Gastrocnemius medialis (tissue), 4 donors: ENCODE data around the gene COPS9. TPM values are rescaled to one million over a fixed set of nuclear protein-coding genes. Genes with fewer than 3 reads are reported as not detected.

Experiments
- ATAC-seq, 2 donors: fragments of 150-250 bp; one replicate each; pipeline ENCODE4 v1.9.1; 2016
- DNase-seq, 2 donors: peaks; one replicate each; pipeline ENCODE4 v3.0.0-alpha.2; 2019
- H3K27ac ChIP-seq, 4 donors: fragments of 200-600 bp; sonication (generic); 1 replicate in 1 of 4; 2 replicates in 3 of 4; pipeline ENCODE4 v1.5.1; 2016 to 2018; ENCODE audit warnings: mild to moderate bottlenecking in 2 of 4, moderate library complexity in 1 of 4
- H3K27me3 ChIP-seq, 3 donors: fragments of 200-600 bp; sonication (generic) in 2 of 3; 1 replicate in 1 of 3; 2 replicates in 2 of 3; pipeline versions ENCODE4 v1.5.1 to v1.6.0; 2016 to 2019; ENCODE audit warnings: mild to moderate bottlenecking in 1 of 3, moderate library complexity in 1 of 3
- H3K36me3 ChIP-seq, 2 donors: fragments of 200-600 bp; sonication (generic) in 1 of 2; one replicate each; pipeline ENCODE4 v1.5.1; 2017 to 2018
- H3K4me1 ChIP-seq, 2 donors: fragments of 200-600 bp; sonication (generic) in 1 of 2; one replicate each; pipeline ENCODE4 v1.5.1; 2016 to 2017; ENCODE audit warnings: mild to moderate bottlenecking in 2 of 2
- H3K4me3 ChIP-seq, 4 donors: fragments of 200-600 bp; sonication (generic) in 3 of 4; 1 replicate in 1 of 4; 2 replicates in 3 of 4; pipeline ENCODE4 v1.5.1; 2016 to 2019; ENCODE audit warnings: mild to moderate bottlenecking in 2 of 4
- H3K9me3 ChIP-seq, 3 donors: fragments of 200-600 bp; sonication (generic) in 2 of 3; 1 replicate in 1 of 3; 2 replicates in 2 of 3; pipeline ENCODE4 v1.5.1; 2016 to 2019
- CTCF ChIP-seq, 5 experiments: fragments of 450-650 bp in 3 of 5; fragments of 200-600 bp in 2 of 5; sonication (generic) in 2 of 5; IDR thresholded peaks in 4 of 5; conservative IDR thresholded peaks in 1 of 5; 1 replicate in 4 of 5; 2 replicates in 1 of 5; pipeline ENCODE4 v1.5.1; 2016 to 2019; ENCODE audit warnings: antibody characterized with exemption in 5 of 5, mild to moderate bottlenecking in 3 of 5, moderate library complexity in 3 of 5
- POLR2A ChIP-seq, 2 donors: fragments of 450-650 bp; IDR thresholded peaks; one replicate each; pipeline ENCODE4 v1.6.1; 2017; ENCODE audit warnings: antibody characterized with exemption in 2 of 2, mild to moderate bottlenecking in 2 of 2, moderate library complexity in 2 of 2
- in situ Hi-C, 4 donors: fragments of 200-750 bp; cut with MboI; loops; one replicate each; pipeline versions ENCODE4 v1.15.0 to v1.8.0; 2017; ENCODE audit warnings: low sequenced_read_pairs in 4 of 4
- intact Hi-C: fragments of 100-400 bp; cut with DNase I; formaldehyde crosslinking; loops from one replicate; pipeline ENCODE4 v1.15.1; 2023; ENCODE audit warnings: low total_unique reads
- total RNA-seq, 4 donors: library from RNA; depleted of rRNA; stranded (reverse); fragments of >200 nt; gene quantifications; one replicate each; pipeline versions ENCODE4 v1.1.0 to v1.2.3, GENCODE V29; 2016

Gene COPS9
- total RNA-seq, 4 donors from 2014 or later = 163 to 219 (median 193) TPM

GRCh38 chr2:240154606-240155005, 18.5 kb upstream of the COPS9 start:
- H3K9me3 ChIP-seq = no peaks in the 10 kb centered on the region
- TF ChIP-seq CTCF (IDR thresholded peaks at IDR 0.05 in 4 of 5, conservative IDR thresholded peaks at IDR 0.05 in 1 of 5) = no peak
- H3K4me3 ChIP-seq = no peak overlapping the region
- no peaks in the 10 kb centered on the region for H3K4me1 ChIP-seq
- DNase-seq = no peak
- no peaks in the 10 kb centered on the region for H3K36me3 ChIP-seq
- intact Hi-C loops = loop anchor here (5.0 kb wide), 2 partner anchors 38 to 283 kb away; partner anchors contain the start of gene GPC1
- in situ Hi-C loops = no loop called here
- ATAC-seq = no peak
- no peak overlapping the region for H3K27ac ChIP-seq
- no peaks in the 10 kb centered on the region for H3K27me3 ChIP-seq

- no peaks in the 10 kb centered on the region for H3K36me3 ChIP-seq
- DNase-seq (no peak), ATAC-seq (no peak)
- in situ Hi-C loops (no loop called here), intact Hi-C loops (loop anchor here (5.0 kb wide), 2 partner anchors 39 to 284 kb away; partner anchors contain the start of gene GPC1)
- no peaks in the 10 kb centered on the region for H3K27me3 ChIP-seq
- TF ChIP-seq CTCF (IDR thresholded peaks at IDR 0.05 in 4 of 5, conservative IDR thresholded peaks at IDR 0.05 in 1 of 5) = no peak
- TF ChIP-seq POLR2A (IDR thresholded peaks at IDR 0.05) = no peak
- H3K4me1 ChIP-seq = no peaks in the 10 kb centered on the region
- H3K4me3 ChIP-seq = no peak overlapping the region
- H3K9me3 ChIP-seq = no peaks in the 10 kb centered on the region
- no peak overlapping the region for H3K27ac ChIP-seq
Measured at GRCh38 chr2:240153418-240153817, 17.3 kb upstream of the COPS9 start.

- H3K36me3 ChIP-seq = no peaks in the 10 kb centered on the region
- H3K27ac ChIP-seq = no peak overlapping the region
- in situ Hi-C loops (no loop called here), intact Hi-C loops (loop anchor here (5.0 kb wide), 2 partner anchors 41 to 286 kb away; partner anchors contain the start of gene GPC1)
- no peaks in the 10 kb centered on the region for H3K4me1 ChIP-seq
- TF ChIP-seq POLR2A (IDR thresholded peaks at IDR 0.05) (no peak), CTCF (IDR thresholded peaks at IDR 0.05 in 4 of 5, conservative IDR thresholded peaks at IDR 0.05 in 1 of 5) (no peak)
- H3K27me3 ChIP-seq = no peaks in the 10 kb centered on the region
- DNase-seq = no peak
- H3K9me3 ChIP-seq = no peaks in the 10 kb centered on the region
- no peak for ATAC-seq
- no peak overlapping the region for H3K4me3 ChIP-seq
Measured at GRCh38 chr2:240151477-240152031, 15.4 kb upstream of the COPS9 start.

GRCh38 chr2:240149943-240150784, 14.1 kb upstream of the COPS9 start:
- no peak for DNase-seq
- TF ChIP-seq POLR2A (IDR thresholded peaks at IDR 0.05) (no peak), CTCF (IDR thresholded peaks at IDR 0.05 in 4 of 5, conservative IDR thresholded peaks at IDR 0.05 in 1 of 5) (peak; percentile 33 to 75 (median 56))
- H3K36me3 ChIP-seq = no peaks in the 10 kb centered on the region
- no peak overlapping the region for H3K4me3 ChIP-seq
- peak in 1 of 2 donors; percentile 55 for ATAC-seq
- H3K27me3 ChIP-seq = no peaks in the 10 kb centered on the region
- in situ Hi-C loops (loop anchor here in 2 of 4 donors (10.0 to 25.0 kb wide), 3 partner anchors 85 to 1113 kb away; partner anchors contain the start of gene OR6B3 (in 1 of the 2)), intact Hi-C loops (loop anchor here (5.0 to 10.0 kb wide), 3 partner anchors 42 to 287 kb away; partner anchors contain the start of gene GPC1)
- H3K27ac ChIP-seq = no peak overlapping the region
- no peaks in the 10 kb centered on the region for H3K4me1 ChIP-seq
- H3K9me3 ChIP-seq = no peaks in the 10 kb centered on the region
